ENCODE data around the gene SLC16A1. TPM values are rescaled to one million over a fixed set of nuclear protein-coding genes. Genes with fewer than 3 reads are reported as not detected.
A peak's percentile ranks its signal among the peaks of the same experiment; 100 is the strongest.

The SLC16A1 gene
- total and polyA plus RNA-seq, 2 experiments from 2014 or later: 97.5 to 178 TPM

DNA sequence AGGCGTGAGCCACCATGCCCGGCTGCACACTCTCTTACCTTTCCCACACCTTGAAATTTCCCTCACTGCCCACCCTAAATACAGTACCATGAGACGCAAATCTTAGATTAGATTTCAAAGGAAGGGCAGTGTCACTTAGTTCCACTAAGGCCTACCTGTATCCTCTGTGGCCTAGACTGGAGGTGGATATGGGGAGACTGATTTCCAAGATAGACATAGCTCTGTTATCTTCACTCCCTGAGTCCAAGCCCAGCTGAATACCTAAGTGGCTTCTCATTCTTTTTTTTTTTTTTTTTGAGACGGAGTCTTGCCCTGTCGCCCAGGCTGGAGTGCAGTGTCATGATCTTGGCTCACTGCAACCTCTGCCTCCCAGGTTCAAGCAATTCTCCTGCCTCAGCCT, 89.0 kb downstream of the SLC16A1 start:
- Histone ChIP-seq H3F3A (ENCODE audit: insufficient read depth) (no peaks in the 10 kb centered on the region), H3K4me3 (no peak overlapping the region), H3K27ac (peak overlapping the region; percentile 45; the same call in 1 of the 2 replicates), H3K4me2 (ENCODE audit: unreplicated experiment) (peak overlapping the region; percentile 26), H2AFZ (no peak overlapping the region), H3K36me3 (ENCODE audit: low read depth) (no peaks in the 10 kb centered on the region), H3K9ac (no peak overlapping the region), H4K20me1 (ENCODE audit: insufficient read depth) (no peaks in the 10 kb centered on the region), H3K9me3 (ENCODE audit: low read depth) (no peaks in the 10 kb centered on the region), H3K79me2 (ENCODE audit: insufficient read depth) (no peaks in the 10 kb centered on the region), H3K9me2 (ENCODE audit: insufficient read depth) (no peaks in the 10 kb centered on the region), H3K4me1 (ENCODE audit: insufficient read depth) (peaks cover 22% of the 10 kb centered on the region), H3K27me3 (replicated peaks; ENCODE audit: insufficient read depth) (no peaks in the 10 kb centered on the region)
- DNase-seq: peak; percentile 26
- TF ChIP-seq EZH2phosphoT487 (IDR thresholded peaks at IDR 0.05; ENCODE audit: insufficient read depth, low read depth) (no peak), EZH2 (IDR thresholded peaks at IDR 0.05; ENCODE audit: insufficient read depth, poor library complexity, severe bottlenecking) (no peak)
- in situ Hi-C loops (cut with MboI): no loop called here
- 83 to 90% methylated on average over 5 of the region's 5 CpGs for WGBS, 2 experiments (ENCODE audit: low coverage in 1 of 2, low lambda C conversion rate in 2 of 2, missing lambda C conversion rate in 2 of 2)

DNA sequence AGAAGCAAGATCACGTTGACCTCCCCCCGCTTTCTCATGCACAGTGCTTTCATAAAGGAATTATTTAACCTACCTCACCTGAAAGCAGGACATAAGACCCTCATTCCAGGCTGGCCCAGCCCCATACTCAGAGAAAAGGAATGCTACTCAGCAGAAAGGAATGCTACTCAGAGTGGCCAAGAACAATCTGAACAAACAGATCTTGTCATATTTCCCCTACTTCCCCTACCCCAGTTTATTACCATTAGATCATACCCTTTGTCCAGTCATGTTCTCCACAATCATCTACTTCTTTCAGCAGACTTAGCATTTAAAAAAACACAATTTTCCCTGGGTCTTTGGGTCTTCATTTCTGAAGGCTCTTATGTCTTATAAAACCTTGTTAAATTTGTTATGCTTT, 89.8 kb downstream of the SLC16A1 start:
- H3K9ac ChIP-seq: no peak overlapping the region

GRCh38 chr1:112862753-112863426, 93.1 kb downstream of the SLC16A1 start:
- no peak overlapping the region for H3K9ac ChIP-seq
- H2AFZ ChIP-seq: no peak overlapping the region
- H3K36me3 ChIP-seq (ENCODE audit: low read depth): no peaks in the 10 kb centered on the region
- no peak for DNase-seq
- no peaks in the 10 kb centered on the region for H4K20me1 ChIP-seq (ENCODE audit: insufficient read depth)
- H3K4me1 ChIP-seq (ENCODE audit: insufficient read depth): peaks cover 15% of the 10 kb centered on the region
- H3K4me2 ChIP-seq (ENCODE audit: unreplicated experiment): no peak overlapping the region
- no peaks in the 10 kb centered on the region for H3K9me3 ChIP-seq (ENCODE audit: low read depth)
- TF ChIP-seq EZH2 (IDR thresholded peaks at IDR 0.05; ENCODE audit: insufficient read depth, poor library complexity, severe bottlenecking) (no peak), EZH2phosphoT487 (IDR thresholded peaks at IDR 0.05; ENCODE audit: insufficient read depth, low read depth) (no peak)
- H3K79me2 ChIP-seq (ENCODE audit: insufficient read depth): no peaks in the 10 kb centered on the region
- H3K27me3 ChIP-seq (replicated peaks; ENCODE audit: insufficient read depth): no peaks in the 10 kb centered on the region
- H3K27ac ChIP-seq: no peak overlapping the region
- no peak overlapping the region for H3K4me3 ChIP-seq
- WGBS, 2 experiments (ENCODE audit: low coverage in 1 of 2, low lambda C conversion rate in 2 of 2, missing lambda C conversion rate in 2 of 2): 94 to 97% methylated on average over 5 of the region's 5 CpGs
- in situ Hi-C loops (cut with MboI): no loop called here
- no peaks in the 10 kb centered on the region for H3K9me2 ChIP-seq (ENCODE audit: insufficient read depth)
- H3F3A ChIP-seq (ENCODE audit: insufficient read depth): no peaks in the 10 kb centered on the region

More for the DNA sequence above, 89.8 kb downstream of the SLC16A1 start:
- H3K27me3 ChIP-seq (replicated peaks; ENCODE audit: insufficient read depth): no peaks in the 10 kb centered on the region
- no peaks in the 10 kb centered on the region for H4K20me1 ChIP-seq (ENCODE audit: insufficient read depth)
- H3K4me3 ChIP-seq: no peak overlapping the region
- H3K4me1 ChIP-seq (ENCODE audit: insufficient read depth): peaks cover 22% of the 10 kb centered on the region
- DNase-seq: peak; percentile 62
- H3K9me3 ChIP-seq (ENCODE audit: low read depth): no peaks in the 10 kb centered on the region
- no peak overlapping the region for H2AFZ ChIP-seq
- H3K9me2 ChIP-seq (ENCODE audit: insufficient read depth): no peaks in the 10 kb centered on the region
- TF ChIP-seq EZH2 (IDR thresholded peaks at IDR 0.05; ENCODE audit: insufficient read depth, poor library complexity, severe bottlenecking) (no peak), EZH2phosphoT487 (IDR thresholded peaks at IDR 0.05; ENCODE audit: insufficient read depth, low read depth) (no peak)
- H3K36me3 ChIP-seq (ENCODE audit: low read depth): no peaks in the 10 kb centered on the region
- no peaks in the 10 kb centered on the region for H3F3A ChIP-seq (ENCODE audit: insufficient read depth)
- in situ Hi-C loops (cut with MboI): no loop called here
- H3K27ac ChIP-seq: peak overlapping the region; percentile 45
- 96 to 98% methylated on average over 2 of the region's 2 CpGs for WGBS, 2 experiments (ENCODE audit: low coverage in 1 of 2, low lambda C conversion rate in 2 of 2, missing lambda C conversion rate in 2 of 2)
- no peaks in the 10 kb centered on the region for H3K79me2 ChIP-seq (ENCODE audit: insufficient read depth)
- peak overlapping the region; percentile 26 for H3K4me2 ChIP-seq (ENCODE audit: unreplicated experiment)

Small RNAs within 50 kb of the gene (small RNA-seq; reads per million reads assigned to genes)
- gene AL390729.2 (ENCODE audit: low read depth, low replicate concordance): not detected

Other genes starting within 250 kb of the SLC16A1 start
- gene RHOC, start 249.1 kb downstream of the SLC16A1 start, total RNA-seq (2014; rRNA removed; shearing (Covaris generic)): 486 and 625 TPM in 2 replicates
- gene RHOC, start 249.1 kb downstream of the SLC16A1 start, polyA plus RNA-seq (2016; fragmentation: Nextera tagmentation; extraction: Ambion mirVana): 711 and 762 TPM in 2 replicates
- gene PPM1J, start 240.9 kb downstream of the SLC16A1 start, total RNA-seq (2014; rRNA removed; shearing (Covaris generic)): 0.13 and 0.54 TPM in 2 replicates
- 0.95 and 1.5 TPM in 2 replicates for gene PPM1J, start 240.9 kb downstream of the SLC16A1 start, polyA plus RNA-seq (2016; fragmentation: Nextera tagmentation; extraction: Ambion mirVana)
- 5.2 and 6.3 TPM in 2 replicates for gene LRIG2, start 117.0 kb upstream of the SLC16A1 start, total RNA-seq (2014; rRNA removed; shearing (Covaris generic))
- gene LRIG2, start 117.0 kb upstream of the SLC16A1 start, polyA plus RNA-seq (2016; fragmentation: Nextera tagmentation; extraction: Ambion mirVana): 3.7 and 4.1 TPM in 2 replicates

Measured in GM23248 (cell line).